GDM1 (cell line): ENCODE data around the gene MYO9B.

Experiments
- DNase-seq: peaks from one replicate; lab custom pipeline; 2025; lab: John Stamatoyannopoulos, UW

MYO9B gene, protein sequence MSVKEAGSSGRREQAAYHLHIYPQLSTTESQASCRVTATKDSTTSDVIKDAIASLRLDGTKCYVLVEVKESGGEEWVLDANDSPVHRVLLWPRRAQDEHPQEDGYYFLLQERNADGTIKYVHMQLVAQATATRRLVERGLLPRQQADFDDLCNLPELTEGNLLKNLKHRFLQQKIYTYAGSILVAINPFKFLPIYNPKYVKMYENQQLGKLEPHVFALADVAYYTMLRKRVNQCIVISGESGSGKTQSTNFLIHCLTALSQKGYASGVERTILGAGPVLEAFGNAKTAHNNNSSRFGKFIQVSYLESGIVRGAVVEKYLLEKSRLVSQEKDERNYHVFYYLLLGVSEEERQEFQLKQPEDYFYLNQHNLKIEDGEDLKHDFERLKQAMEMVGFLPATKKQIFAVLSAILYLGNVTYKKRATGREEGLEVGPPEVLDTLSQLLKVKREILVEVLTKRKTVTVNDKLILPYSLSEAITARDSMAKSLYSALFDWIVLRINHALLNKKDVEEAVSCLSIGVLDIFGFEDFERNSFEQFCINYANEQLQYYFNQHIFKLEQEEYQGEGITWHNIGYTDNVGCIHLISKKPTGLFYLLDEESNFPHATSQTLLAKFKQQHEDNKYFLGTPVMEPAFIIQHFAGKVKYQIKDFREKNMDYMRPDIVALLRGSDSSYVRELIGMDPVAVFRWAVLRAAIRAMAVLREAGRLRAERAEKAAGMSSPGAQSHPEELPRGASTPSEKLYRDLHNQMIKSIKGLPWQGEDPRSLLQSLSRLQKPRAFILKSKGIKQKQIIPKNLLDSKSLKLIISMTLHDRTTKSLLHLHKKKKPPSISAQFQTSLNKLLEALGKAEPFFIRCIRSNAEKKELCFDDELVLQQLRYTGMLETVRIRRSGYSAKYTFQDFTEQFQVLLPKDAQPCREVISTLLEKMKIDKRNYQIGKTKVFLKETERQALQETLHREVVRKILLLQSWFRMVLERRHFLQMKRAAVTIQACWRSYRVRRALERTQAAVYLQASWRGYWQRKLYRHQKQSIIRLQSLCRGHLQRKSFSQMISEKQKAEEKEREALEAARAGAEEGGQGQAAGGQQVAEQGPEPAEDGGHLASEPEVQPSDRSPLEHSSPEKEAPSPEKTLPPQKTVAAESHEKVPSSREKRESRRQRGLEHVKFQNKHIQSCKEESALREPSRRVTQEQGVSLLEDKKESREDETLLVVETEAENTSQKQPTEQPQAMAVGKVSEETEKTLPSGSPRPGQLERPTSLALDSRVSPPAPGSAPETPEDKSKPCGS (N-terminal part only)

DNA sequence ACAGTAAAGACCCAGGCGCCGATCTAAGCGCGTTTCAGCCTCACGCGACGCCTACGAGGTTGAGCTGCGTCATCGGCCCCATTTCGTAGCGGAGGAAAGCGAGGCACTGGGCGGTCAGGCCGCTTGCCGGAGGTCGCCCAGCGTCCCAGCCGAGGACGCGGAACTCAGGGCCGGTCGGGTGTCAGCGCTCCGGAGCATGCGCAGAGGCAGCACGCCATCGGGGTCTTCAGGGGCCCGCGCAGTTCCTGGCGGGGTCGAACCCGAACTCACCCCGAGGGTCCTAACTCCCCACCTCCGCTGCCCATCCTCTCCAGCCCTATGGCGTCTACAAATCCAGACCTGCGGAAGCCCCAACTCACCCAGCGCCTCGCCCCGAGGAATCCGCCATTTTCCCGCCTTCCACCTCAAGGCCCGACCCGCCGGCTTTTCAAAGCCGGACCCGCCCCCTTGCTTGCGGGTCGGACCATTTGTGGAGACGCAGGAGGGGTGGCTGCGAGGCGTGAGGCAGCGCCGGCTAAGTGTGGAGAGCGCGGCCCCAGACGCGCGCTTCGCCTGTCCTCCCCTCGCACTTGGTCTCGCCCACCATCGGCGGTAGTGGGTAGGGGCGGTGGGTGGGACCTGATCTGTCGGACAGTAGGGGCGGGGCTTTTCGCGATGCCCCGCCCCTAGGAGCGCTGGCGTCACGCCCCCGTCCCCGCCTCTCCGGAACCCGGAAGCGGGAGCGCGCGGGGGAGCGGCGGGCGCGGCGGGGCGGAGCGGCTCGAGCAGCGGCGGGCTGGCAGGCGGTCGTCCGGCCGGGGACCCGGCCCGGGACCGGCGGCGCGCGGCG is at the start of gene MYO9B, which contains the start of gene HAUS8:
TSS of gene MYO9B (plus strand) at position 743 of the 829 bp plus-strand sequence. CDS start 25,941 bp downstream, outside the sequence.
TSS of gene HAUS8 (minus strand) at position 418 of the 829 bp plus-strand sequence. CDS start at position 388, 30 bp downstream.
- DNase-seq, result peak; percentile 99

GRCh38 chr19:17025991-17026658 is 49.5 kb upstream of the MYO9B start:
- DNase-seq, result no peak

DNA sequence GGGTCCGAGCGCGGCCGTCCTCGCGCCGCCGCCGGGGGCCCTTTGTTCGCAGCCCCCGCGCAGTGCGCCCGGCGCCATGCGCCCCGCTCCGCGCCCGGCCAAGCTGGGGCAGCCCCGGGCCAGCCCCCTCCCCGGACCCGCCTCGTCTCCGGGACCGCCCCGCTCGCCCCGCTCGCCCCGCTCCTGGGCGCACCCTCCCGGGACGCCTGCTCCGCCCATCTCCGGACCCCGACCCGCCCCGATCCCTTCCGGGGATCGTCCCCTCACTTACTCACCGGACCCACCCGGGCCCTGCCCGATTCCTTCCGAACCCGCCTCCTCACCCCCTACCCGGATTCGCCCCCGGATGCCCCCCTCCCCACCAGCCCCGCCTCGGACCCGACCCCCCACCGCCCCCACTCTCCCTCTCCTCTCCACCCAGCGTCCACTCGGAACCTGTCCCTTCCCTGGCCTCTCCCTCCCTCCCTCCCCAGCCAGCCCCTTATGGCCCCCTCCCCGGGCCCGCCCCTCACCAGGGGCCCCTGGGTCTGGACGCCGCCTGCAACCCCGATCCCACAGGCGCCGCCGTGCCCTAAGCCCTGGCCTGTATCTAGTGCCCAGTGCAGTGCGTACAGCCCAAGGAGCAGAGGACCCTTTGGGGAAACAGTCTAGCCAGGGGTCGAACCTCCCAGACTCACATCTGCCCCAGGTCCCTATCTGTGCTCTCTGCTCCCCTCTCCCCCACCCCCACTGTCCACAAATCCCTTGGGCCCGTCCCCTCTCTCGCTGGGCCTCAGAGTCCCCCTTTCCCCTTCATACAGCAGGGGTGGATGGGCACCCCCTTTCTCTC is 48.7 kb upstream of the MYO9B start, which contains the start of gene CPAMD8:
TSS of gene CPAMD8 (minus strand) at position 105 of the 829 bp plus-strand sequence. CDS start 168 bp downstream, outside the sequence.
- DNase-seq, result no peak

DNA sequence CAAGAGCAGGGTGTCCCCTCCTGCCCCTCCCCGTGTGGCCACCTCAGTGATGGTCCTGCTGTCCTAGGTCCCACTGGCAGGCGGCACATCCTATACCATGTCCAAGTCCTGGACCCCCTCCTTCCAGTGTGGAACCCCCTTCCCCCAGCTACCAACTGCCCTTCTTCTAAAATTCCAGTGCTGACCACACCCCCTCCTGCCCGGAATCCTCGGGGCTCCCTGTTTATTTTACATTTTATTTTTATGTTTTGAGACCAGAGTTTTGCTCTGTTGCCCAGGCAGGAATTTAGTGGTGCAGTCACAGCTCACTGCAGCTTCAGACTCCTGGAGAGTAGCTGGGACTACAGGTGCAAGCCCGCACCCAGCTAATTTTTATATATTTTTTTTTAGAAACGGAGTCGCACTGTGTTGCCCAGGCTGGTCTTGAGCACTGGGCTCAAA is 48.0 kb upstream of the MYO9B start:
- DNase-seq, result no peak

DNA sequence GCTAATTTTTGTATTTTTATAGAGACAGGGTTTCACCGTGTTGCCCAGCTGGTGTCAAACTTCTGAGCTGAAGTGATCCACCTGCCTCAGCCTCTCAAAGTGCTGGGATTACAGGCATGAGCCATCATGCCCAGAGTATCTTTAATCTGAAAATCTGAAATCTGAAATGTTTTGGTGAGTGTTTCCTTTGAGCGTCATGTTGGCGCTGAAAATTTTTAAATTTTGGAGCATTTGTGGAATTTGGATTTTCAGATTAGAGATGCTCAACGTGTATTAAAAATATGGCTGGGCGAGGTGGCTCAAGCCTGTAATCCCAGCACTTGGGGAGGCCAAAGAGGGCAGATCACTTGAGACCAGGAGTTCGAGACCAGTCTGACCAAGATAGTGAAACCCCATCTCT is 43.8 kb upstream of the MYO9B start:
- DNase-seq, result no peak

DNA sequence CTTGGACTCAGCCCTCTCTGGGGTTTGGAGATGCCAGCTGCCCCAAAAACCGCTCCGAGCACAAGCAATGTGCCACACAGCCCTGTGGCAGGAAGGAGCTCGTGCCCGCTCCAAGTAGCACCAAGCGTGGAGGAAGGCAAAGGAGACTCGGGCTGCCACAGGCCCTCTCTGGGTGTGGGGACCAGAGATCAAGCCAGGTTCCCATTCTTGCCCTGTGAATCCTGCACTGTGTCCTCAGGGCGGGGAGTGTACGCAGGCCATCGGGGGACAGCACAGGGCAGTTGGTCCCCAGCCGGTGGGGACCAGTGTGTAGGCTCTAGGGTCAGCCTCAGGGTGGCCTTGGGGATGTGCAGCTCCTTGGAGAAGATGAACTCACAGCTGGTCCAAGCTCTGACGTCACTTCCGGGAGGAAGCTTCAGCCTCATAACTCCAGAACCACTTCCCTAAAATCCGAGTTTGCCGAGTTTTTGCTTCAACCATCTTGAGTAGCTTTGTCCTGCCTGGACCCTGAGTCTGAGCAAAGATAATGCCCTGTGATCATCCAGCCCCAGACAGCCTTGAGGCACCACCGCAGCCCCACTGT is 39.6 kb upstream of the MYO9B start:
- DNase-seq, result peak; percentile 56

DNA sequence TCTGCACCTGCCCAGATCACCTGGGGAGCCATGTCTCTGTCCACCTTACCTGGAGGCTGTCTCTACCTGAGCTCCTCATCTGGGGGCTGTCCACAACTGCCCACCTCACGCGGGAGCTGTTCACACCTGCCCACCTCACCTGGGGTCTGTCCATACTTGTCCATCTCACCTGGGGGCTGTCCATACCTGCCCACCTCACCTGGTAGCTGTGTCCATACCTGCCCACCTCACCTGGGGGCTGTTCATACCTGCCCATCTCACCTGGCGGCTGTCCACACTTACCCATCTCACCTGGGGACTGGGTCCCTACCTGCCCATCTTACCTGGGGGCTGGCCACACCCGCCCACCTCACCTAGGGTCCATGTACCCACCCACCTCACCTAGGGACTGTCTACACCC is 38.9 kb upstream of the MYO9B start:
- DNase-seq, result no peak

GRCh38 chr19:17037184-17037583 is 38.4 kb upstream of the MYO9B start:
- no peak for DNase-seq

- no peak for DNase-seq
Observed at GRCh38 chr19:17037966-17038500, 37.5 kb upstream of the MYO9B start.

DNA sequence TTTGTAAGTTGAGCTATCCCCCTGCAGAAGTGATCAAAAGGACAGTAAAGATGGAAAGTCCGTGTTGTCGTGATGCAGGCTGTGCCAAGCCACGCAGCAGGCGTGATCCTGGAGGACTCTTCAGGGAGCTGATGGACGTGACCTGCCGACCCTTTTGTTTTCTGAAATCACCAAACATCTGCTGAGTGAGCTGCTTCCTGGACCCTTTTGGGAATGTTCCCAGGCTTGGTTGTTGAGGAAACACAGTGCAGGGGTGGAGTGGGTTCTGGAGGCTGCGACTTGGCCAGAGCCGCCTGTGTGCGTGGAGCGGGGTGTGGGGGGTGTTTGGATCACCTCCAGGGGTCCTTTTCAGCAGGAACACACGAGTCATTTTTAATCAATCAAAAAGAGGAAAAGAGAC is 33.6 kb upstream of the MYO9B start:
- DNase-seq, result no peak

DNA sequence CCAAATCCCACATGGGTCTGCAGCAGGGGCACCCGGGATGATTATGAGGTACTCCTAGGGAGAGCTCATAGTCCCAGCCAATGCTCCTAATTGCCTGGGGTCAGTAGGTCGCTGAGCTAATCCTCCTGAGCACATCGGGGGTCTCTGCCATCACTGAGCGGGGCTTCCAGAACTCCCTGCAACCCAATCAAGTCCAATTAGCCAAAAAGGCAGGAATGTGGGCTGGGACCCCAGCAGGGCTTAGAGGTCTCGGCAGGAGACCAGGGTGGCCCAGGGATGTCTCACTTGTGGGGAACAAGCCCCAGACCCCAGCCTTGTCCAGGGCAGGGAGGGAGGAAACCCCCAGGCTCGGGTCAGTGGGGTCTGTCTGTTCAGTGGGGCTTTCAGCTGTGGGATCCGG is 31.8 kb upstream of the MYO9B start:
- DNase-seq, result no peak

- no peak for DNase-seq
Observed at GRCh38 chr19:17045907-17046502, 29.6 kb upstream of the MYO9B start.

- no peak for DNase-seq
Observed at GRCh38 chr19:17048885-17049453, 26.6 kb upstream of the MYO9B start.

GRCh38 chr19:17049711-17050280 is 25.8 kb upstream of the MYO9B start:
- DNase-seq, result no peak

GRCh38 chr19:17052439-17052838 is 23.1 kb upstream of the MYO9B start:
- no peak for DNase-seq

- no peak for DNase-seq
Observed at GRCh38 chr19:17054746-17055145, 20.8 kb upstream of the MYO9B start.

DNA sequence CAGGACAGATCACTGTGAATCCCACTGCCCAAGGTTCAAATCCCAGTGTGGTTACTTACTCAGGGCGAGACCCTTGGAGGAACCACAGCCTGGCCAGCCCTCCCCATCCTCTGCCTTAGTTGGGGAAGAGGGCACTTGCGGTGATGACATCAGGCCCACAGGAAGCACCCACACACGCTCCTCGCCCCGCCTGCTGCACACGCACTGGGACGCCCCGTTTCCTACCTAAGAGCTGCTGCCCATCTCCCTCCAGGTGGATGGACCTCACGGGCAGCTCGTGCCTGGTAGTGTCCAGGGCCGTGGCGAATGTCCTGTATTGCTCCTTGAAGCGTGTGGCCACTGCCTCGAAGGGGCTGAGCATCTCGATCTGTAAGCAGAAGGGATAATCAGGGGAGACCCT is 19.9 kb upstream of the MYO9B start:
- DNase-seq, result no peak

DNA sequence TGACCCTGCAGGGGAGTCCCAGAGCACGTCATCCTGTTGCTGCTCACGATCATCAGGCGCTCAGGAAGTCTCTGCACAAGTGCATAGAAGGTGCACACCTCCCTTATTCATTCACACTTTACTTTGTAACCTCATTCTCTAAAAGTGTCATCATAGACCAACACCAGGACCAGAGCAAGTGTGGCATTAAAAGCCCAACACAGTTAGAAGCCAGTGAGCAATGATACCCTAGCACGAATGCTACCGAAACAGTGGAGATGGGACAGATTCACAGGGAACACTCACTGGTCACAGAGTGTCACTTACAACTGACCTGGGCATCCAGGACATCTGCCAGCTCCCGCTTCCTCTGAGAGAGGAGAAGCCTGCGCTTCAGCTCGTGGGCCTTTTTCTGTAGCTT is 17.3 kb upstream of the MYO9B start:
- no peak for DNase-seq
